Urothelium cell line (cell line): ENCODE data around the gene IQCH.
A peak's percentile ranks its signal among the peaks of the same experiment; 100 is the strongest.
"Not testable (repeated sequence)": the region's sequence is repeated elsewhere in the genome, so short reads cannot be mapped to it uniquely, and the experiment has no call there.

ENCODE experiments used
- DNase-seq: peaks from one replicate; pipeline ENCODE4 v3.0.0; 2011; ENCODE audit warnings: low spot score, mixed read lengths
- FAIRE-seq: peaks from 2 replicates; lab custom pipeline; 2011; peaks lifted over from hg19 to GRCh38; lab: Jason Lieb, UNC

The IQCH gene

GRCh38 chr15:67343206-67343605 is 88.6 kb downstream of the IQCH start:
- DNase-seq (no peak), FAIRE-seq (no peak)

GRCh38 chr15:67349634-67350033 is 95.0 kb downstream of the IQCH start:
- no peak for FAIRE-seq
- DNase-seq: no peak

GRCh38 chr15:67350042-67350441 is 95.5 kb downstream of the IQCH start:
- no peak for FAIRE-seq
- DNase-seq: no peak

- DNase-seq (no peak), FAIRE-seq (no peak)
Observed at GRCh38 chr15:67358391-67358790, 103.8 kb downstream of the IQCH start.

- DNase-seq (no peak), FAIRE-seq (no peak)
Observed at GRCh38 chr15:67358812-67359211, 104.2 kb downstream of the IQCH start.

- FAIRE-seq: no peak
- no peak for DNase-seq
Observed at GRCh38 chr15:67359431-67360079, 105.0 kb downstream of the IQCH start.

GRCh38 chr15:67361100-67361499 is 106.5 kb downstream of the IQCH start:
- DNase-seq (no peak), FAIRE-seq (no peak)

GRCh38 chr15:67363712-67364111 is 109.1 kb downstream of the IQCH start:
- peak; percentile 77 for FAIRE-seq
- not testable (repeated sequence) for DNase-seq

GRCh38 chr15:67365994-67366393 is 111.4 kb downstream of the IQCH start:
- DNase-seq (no peak), FAIRE-seq (no peak)

GRCh38 chr15:67366904-67367303 is 112.3 kb downstream of the IQCH start:
- no peak for DNase-seq
- FAIRE-seq: no peak

GRCh38 chr15:67369359-67369998 is 114.9 kb downstream of the IQCH start:
- FAIRE-seq (peak; percentile 5), DNase-seq (no peak)

GRCh38 chr15:67370206-67370954 is 115.8 kb downstream of the IQCH start:
- DNase-seq (no peak), FAIRE-seq (peak; percentile 42)

- FAIRE-seq (no peak), DNase-seq (no peak)
Observed at GRCh38 chr15:67372543-67372942, 118.0 kb downstream of the IQCH start.

- FAIRE-seq (no peak), DNase-seq (no peak)
Observed at GRCh38 chr15:67372986-67373675, 118.5 kb downstream of the IQCH start.

- FAIRE-seq (no peak), DNase-seq (no peak)
Observed at GRCh38 chr15:67373971-67374370, 119.4 kb downstream of the IQCH start.

GRCh38 chr15:67379530-67379929 is 124.9 kb downstream of the IQCH start:
- FAIRE-seq (no peak), DNase-seq (no peak)

GRCh38 chr15:67380921-67381320 is 126.3 kb downstream of the IQCH start:
- FAIRE-seq (no peak), DNase-seq (no peak)

- FAIRE-seq: no peak
- no peak for DNase-seq
Observed at GRCh38 chr15:67381416-67382045, 126.9 kb downstream of the IQCH start.

- FAIRE-seq: peak; percentile 55
- DNase-seq: no peak
Observed at GRCh38 chr15:67382723-67383122, 128.1 kb downstream of the IQCH start.

- FAIRE-seq: no peak
Observed at GRCh38 chr15:67383899-67384298, 129.3 kb downstream of the IQCH start.

GRCh38 chr15:67384761-67385160 is 130.2 kb downstream of the IQCH start:
- no peak for FAIRE-seq
- DNase-seq: no peak

More at GRCh38 chr15:67383899-67384298, 129.3 kb downstream of the IQCH start:
- DNase-seq: no peak
